Keratinocyte (primary cell): ENCODE results near the gene ST8SIA4.

Source experiments
- CTCF ChIP-seq, 3 experiments: IDR thresholded peaks in 1 of 3; conservative IDR thresholded peaks in 1 of 3; optimal IDR thresholded peaks in 1 of 3; 2 replicates in 2 of 3; 3 replicates in 1 of 3; pipeline versions ENCODE3 to v1.5.1; 2011; ENCODE audit warnings: low read length in 3 of 3, mild to moderate bottlenecking in 3 of 3, moderate library complexity in 2 of 3, control low read depth in 1 of 3, inconsistent platforms in 1 of 3; ENCODE audit not compliant: insufficient read depth in 2 of 3; ENCODE audit errors: extremely low read depth in 1 of 3
- EZH2 ChIP-seq: IDR thresholded peaks from one replicate; pipeline ENCODE4 v1.6.1; 2012; ENCODE audit warnings: inconsistent platforms, mild to moderate bottlenecking, low read length, moderate library complexity

- no peak for TF ChIP-seq CTCF (optimal IDR thresholded peaks at IDR 0.05 in 1 of 3, IDR thresholded peaks at IDR 0.05 in 1 of 3, conservative IDR thresholded peaks at IDR 0.05 in 1 of 3; ENCODE audit: extremely low read depth in 1 of 3, insufficient read depth in 2 of 3, low read length in 3 of 3)
- no peak for TF ChIP-seq EZH2
Measured at GRCh38 chr5:100790951-100791350, 112.1 kb downstream of the ST8SIA4 start.
